HG02973 (cell line): ENCODE measurements around the gene FGFR4.

Experiments used
- ATAC-seq: cut with Tn5 transposase; IDR thresholded peaks from one replicate; pipeline ENCODE4 v1.9.1; 2021; ENCODE audit warnings: moderate library complexity; ENCODE audit not compliant: unreplicated experiment

FGFR4 gene

DNA sequence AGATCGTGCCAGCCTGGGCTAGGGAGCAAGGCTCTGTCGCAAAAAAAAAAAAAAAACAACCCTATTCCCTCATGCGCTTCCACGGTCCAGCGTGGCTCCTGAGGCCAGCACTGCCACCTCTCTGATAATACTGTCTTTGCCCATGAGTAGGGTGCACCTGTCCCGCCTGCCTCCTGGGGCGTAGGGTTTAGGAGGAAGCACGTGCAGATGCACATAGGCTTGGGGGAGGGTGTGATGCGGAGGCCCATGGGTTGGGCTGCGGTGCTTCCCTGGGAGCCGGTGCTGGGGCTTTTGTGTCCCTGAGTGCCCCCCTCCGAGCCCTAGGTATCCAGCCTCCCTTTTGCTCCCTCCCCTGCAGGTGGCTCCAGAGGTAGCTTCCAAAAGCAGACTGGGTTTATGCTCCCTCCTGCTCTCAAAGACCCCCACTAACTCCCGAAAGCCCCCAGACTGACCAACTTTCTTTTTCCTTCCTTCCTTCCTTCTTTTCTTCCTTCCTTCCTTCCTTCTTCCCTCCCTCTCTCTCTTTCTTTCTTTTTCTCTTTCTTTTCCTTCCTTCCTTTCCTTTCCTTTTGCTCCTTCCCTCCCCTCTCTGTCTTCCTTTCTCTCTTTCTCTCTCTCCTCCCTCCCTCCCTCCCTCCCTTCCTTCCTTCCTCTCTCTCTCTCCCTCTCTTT, 12.8 kb downstream of the FGFR4 start:
- ATAC-seq = no peak

DNA sequence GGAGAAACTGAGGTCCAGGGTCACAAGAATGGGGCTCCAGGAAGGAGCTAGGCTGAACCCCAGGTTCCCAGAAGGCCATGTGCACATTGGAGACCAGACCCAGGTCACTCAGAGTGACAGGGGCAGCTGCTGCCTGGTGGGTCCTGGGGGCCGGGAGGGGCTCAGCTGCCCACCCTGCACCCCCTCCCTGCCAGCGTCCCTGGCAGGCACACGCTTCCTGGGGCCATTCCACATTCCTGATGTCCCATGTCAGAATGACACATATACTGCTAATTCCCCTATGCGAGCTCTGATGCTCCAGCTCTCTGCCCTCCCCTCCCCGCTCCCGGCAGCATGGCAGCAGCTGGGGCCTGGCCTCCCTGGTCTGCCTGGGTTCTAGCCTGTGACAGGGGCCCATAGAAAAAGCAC, 14.0 kb downstream of the FGFR4 start:
- ATAC-seq = no peak

- ATAC-seq = no peak
These were observed 17.0 kb downstream of the FGFR4 start for GRCh38 chr5:177103523-177104253.

DNA sequence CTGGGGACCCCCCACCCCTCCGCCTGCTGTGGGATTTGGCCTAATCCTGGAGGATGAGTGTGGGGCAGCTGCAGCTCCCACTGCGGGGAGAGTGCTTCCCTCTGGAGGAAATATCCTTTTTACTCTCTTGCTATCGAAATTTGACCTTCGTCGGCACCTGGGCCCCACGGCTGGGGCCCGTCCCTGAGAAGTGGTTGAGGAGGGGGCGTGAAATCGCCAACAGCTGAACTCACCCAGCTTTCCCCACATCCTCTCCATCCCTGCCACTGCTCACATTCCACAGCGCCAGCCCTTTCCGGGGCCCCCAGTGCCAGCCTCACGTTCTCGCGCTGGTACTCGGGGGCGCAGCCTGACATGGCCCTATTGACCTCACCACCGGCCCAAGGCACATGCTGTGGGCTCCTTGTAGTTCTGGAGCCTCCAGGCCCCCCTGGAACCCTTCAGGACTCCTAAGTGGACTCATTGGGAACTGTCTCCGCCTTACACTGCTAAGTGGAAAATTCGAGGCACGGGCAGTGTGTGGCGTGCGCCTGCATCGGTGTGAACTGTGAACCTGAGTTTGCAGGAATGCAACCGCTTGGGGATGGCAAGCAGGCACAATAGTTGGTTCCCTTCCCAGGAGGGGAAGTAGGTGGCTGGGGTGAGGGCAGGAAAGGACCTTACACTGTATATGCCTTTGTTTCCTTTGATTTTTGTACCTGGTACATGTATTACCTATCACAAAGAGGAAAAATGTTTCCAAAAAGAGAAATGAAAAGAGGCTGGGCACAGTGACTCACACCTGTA, 19.2 kb downstream of the FGFR4 start:
- no peak for ATAC-seq

- ATAC-seq = no peak
These were observed 20.4 kb downstream of the FGFR4 start for GRCh38 chr5:177107159-177107558.

DNA sequence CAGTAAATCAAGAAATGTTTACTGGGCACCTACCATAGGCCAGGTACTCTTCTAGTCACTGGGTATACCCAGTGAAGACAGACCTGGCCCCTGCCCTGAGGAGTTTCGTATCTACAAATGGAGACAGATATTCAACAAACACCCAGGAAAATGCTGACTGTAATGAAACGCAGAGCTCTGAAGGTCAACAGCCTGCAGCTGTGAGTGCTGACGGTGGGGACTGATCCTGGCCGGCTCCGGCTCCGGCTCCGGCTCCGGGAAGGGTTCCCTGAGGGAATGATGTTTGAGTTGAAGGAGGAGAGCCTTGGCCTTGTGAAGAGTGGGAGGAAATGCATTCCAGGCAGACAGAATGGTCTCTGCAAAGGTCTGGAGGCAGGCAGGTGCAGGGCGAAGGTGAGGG, 23.1 kb downstream of the FGFR4 start:
- ATAC-seq = no peak

- no peak for ATAC-seq
These were observed 25.1 kb downstream of the FGFR4 start for GRCh38 chr5:177111720-177112394.

DNA sequence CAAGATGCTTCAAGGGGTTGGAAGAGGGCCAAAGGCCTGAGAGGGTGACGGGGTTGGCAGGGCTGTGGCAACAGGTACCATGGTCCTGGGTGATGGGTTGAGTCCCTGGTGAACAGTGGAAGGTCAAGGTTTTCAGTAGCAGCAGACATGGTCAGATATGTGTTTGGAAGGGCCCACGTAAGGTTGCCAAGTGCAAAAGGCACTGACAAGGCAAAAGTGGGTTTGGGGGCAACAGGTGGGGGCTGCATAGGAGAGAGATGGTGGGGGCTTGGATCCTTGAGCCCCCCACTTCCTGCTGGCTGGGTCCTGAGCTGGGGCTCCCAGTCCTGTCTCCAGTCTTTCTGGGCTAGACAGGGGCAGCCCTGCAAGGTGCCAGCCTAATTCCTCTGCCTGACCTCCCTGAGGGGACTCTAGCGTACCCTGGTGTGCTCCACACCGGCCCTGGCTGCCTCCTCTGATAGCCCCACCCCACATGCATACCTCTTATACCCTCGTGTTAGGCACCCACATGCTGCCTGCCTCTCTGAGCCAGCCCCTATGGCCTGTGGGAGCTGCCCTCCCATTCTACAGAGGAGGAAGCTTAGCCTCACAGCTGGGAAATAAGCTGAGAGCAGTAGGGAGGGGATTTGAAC, 26.0 kb downstream of the FGFR4 start:
- no peak for ATAC-seq

DNA sequence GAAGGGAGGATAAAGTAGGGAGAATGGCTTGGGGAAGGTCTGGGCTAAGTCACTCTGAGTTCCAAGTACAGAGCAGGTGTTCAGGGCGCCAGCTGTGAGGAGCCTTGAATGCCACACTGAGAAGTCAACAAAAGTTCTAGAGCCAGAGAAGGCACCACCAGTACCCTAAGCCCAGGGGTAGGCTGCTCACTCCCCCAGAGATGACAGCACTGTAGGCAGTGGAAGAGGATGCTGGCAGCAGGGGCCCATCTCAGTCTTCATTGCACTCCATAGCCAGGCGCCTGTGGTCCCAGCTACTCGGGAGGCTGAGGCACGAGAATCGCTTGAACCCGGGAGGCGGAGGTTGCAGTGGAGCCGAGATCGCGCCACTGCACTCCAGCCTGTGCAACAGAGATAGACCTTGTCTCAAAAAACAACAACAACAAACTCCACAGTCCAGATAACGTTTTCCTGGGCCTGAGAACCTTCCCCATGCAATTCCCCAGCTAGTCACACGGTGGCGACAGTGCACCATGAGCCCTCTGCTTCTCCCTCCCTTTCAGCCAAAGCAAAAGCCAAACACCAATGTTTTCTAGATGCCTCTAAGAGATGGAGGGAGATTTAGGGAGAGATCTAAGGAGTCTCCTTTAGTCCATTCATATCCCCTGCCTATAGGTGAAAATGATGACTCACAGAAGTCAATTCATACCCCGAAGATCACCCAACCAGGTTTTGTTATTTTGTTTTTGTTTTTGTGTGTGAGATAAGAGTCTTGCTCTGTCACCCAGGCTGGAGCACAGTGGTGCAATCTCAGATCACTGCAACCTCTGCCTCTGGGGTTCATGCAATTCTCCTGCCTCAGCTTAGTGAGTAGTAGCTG, 27.1 kb downstream of the FGFR4 start:
- ATAC-seq = no peak

DNA sequence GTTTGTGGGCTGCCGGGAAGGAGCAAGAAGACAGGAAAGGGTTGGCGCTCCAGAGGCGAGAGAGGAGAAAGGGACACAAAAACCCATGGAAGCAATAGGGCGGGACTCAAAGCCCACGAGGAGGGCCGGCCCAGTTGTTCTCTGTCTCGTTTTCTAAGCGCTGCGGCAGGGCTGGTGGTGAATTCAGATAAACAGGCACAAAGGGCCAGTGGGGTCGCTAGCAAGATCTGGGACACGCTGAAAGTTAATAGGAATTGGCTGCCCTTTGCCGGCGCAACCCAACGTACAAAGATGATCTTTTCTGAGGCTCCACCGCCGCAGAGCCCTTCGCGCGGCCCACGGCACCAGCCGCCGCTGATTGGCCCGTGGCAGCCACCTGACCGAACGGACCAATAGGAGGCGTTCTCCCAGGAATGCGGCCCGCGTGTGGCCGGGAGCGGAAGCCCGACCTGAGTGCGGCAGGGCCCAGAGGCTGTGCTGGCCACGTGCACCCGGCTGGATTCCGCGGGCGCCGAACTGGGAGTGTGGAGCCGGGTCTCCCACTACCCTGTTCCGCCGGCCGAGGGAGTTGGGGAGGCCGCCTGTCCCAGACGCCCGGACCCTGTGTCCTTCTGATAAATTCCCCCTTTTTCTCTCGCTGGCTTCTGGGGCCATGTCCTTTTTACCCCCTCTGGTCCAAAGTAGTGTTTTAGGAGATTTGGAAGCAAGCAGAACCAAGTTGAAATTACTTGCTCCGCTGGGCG, 30.1 kb downstream of the FGFR4 start:
- ATAC-seq = no peak

DNA sequence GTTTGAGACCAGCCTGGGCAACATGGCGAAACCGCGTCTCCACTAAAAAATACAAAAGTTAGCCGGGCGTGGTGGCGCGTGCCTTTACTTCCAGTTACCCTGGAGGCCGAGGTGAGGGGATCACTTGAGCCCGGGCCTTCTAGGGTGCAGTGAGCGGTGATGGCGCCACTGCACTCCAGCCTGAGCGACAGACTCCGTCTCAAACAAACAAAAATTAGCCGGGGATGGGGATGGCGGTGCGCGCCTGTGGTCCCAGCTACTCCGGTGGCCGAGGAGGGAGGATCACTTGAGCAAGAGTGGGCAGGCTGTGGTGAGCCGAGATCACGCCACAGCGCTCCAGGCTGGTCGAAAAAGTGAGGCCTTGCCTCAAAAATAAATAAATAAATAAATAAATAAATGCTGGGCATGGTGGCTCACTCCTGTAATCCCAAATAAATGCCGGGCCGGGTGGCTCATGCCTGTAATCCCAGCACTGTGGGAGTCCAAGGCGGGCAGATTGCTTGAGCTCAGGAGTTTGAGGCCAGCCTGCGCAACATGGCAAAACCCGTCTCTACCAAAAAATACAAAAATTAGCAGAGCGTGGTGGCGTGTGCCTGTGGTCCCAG, 30.8 kb downstream of the FGFR4 start:
- no peak for ATAC-seq

DNA sequence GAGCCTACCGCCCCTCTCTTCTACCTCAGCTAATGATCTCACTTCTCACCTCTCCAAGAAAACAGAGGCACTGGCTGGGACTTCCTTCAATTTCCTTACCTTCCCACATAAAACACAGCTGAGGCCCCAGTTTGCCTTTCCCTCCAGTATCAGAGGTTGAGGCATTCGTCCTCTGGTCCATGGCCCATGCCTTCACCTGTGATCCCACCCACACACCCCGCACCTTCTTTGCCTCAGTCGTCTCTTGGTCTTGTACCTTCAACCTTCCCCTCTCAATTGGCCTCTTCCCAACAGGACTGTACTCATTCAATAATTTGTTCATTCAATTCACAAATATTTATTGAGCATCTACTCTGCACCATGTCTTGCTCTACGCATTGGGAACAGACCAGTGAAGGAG, 35.9 kb downstream of the FGFR4 start:
- no peak for ATAC-seq

- no peak for ATAC-seq
These were observed 37.2 kb downstream of the FGFR4 start for GRCh38 chr5:177123789-177124485.

- no peak for ATAC-seq
These were observed 37.8 kb downstream of the FGFR4 start for GRCh38 chr5:177124486-177124991.

DNA sequence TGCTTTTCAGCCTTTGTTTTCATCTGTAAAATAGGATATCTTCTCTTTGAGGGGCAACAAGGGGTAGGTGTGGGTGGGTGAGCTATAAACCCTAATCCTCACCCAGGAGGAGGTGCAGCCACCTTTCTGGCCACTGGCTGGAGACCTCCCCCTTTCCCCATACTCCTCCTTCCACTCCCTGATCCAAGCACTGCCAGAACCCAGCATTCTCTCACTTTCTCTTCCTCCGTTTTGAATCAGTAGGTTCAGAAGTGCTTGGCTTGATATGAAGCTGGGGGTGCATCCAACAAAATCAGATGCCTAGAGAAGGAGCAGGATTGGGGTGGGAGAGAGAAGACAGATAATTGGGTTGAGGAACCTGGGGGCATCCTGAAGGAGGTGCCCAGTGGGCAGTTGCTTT, 40.1 kb downstream of the FGFR4 start:
- ATAC-seq = no peak

DNA sequence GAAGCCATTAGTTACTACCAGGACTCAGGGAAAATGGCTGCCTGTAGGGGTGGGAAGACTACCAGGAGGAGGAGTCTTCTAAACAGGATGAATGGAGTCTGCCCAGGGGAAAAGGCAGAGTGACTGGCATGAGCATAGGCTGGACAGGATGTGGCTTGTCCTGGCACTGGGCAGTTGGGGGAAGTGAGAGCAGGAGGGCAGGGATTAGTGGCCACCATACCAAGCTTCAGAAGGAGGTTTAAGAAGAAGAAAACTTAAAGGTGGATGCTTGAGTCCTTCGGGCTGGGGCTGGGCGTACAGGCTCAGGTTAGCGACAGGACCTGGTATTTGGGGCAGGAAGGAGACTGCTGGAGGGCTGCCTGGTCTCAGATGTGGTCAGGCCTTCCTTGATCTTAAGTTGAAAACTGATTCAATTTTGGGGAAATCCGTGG, 41.9 kb downstream of the FGFR4 start:
- no peak for ATAC-seq

- ATAC-seq = no peak
These were observed 43.7 kb downstream of the FGFR4 start for GRCh38 chr5:177130211-177131018.
